Stimulated activated CD4-positive, alpha-beta T cell treated with anti-CD3 and anti-CD28 coated beads, Interleukin-12 subunit alpha, Interleukin-12 subunit beta, amount 100 ng/mL, for 48 hours (primary cell): ENCODE data around the gene SPX.

ENCODE experiments used
- DNase-seq, 3 donors: peaks; one replicate each; pipeline ENCODE4 v3.0.0-alpha.2; 2020; ENCODE audit warnings: low read depth in 2 of 3, low spot score in 1 of 3

Gene SPX

DNA sequence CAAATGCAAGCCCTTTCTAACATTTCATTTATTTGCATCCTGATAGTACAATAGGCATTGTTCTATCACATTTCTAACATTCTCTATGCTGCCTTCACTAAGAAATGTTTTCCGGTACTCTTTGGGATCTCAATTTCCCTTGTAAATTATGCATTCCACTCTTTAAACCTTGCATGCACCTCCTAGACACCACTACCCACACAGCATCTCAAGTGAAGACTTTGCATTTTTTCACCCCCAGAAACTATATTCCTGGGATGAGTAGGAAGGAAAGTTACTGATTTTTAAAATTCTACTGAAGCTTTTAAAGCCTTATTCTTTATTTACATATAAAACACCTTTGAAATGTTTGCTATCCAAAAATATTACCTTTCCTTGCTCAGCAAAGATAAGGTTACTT, 51.4 kb downstream of the SPX start:
- DNase-seq = no peak

DNA sequence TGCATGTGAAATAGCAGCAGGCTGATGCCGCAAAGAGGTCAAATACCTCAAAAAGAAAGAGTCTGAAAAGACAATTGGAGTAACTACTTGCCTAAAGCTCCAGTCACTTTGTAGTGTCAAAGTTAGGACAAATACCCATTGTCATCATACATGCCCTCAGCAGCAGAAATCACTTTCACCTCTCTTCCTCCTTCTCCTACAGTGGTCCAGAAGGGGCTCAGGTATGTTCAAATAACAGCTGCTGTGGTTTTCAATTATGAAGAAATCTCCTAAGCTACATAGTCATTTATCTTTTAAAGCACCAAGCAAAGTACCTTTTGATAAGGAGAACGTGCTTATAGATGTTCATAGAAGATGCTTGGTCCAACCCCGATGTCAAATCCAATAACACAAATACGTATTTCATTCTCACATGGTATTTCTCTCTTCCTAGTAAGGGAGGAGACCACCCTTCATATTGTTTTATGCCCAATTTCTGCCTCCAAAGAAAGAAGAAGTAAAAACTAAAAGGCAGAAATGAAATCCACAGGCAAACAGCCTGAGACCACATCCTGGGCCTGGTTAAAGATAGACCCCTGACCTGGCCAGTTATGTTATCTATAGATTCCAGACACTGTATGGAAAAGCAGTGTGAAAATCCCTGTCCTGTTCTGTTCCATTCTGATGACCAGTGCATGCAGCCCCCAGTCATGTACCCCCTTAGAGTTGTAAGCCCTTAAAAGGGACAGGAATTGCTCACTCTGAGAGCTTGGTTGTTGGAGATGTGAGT, 54.8 kb downstream of the SPX start:
- DNase-seq = no peak
